ENCODE results near the gene HNRNPF. TPM values are rescaled to one million over a fixed set of nuclear protein-coding genes. Genes with fewer than 3 reads are reported as not detected.

The HNRNPF gene
- total RNA-seq, 1 experiment from 2014 or later: 198 TPM

- POLR2A ChIA-PET: interaction anchor here (0.7 to 8.8 kb wide), 17 partner anchors 10 to 1201 kb away, joined by 3 to 169 read pairs (median 5); partner anchors contain the start of genes CSGALNACT2 and ZNF487
- intact Hi-C loops (cut with micrococcal nuclease): no loop called here
- peaks cover 28% of the 10 kb centered on the region for H3K4me1 Mint-ChIP-seq (ENCODE audit: insufficient read depth, unreplicated experiment)
- peak overlapping the region; percentile 89 for H3K4me3 Mint-ChIP-seq (ENCODE audit: unreplicated experiment)
- H3K9me3 Mint-ChIP-seq (ENCODE audit: unreplicated experiment): no peaks in the 10 kb centered on the region
- peak overlapping the region; percentile 99 for H3K27ac Mint-ChIP-seq (ENCODE audit: low read depth, unreplicated experiment)
- CTCF ChIA-PET: interaction anchor here (0.6 to 1.4 kb wide), 9 partner anchors 13 to 51 kb away, joined by 3 to 5 read pairs (median 3); no protein-coding TSS in a partner anchor
- TSS peak; percentile 39 for BruUV-seq (replicated peaks)
- no peaks in the 10 kb centered on the region for H3K27me3 Mint-ChIP-seq (ENCODE audit: insufficient read depth, unreplicated experiment)
- H3K36me3 Mint-ChIP-seq (ENCODE audit: insufficient read depth, unreplicated experiment): peaks cover 48% of the 10 kb centered on the region
- no peak for TF ChIP-seq CTCF (IDR thresholded peaks at IDR 0.05; ENCODE audit: unreplicated experiment)
- DNase-seq (ENCODE audit: unreplicated experiment): no peak
Measured at GRCh38 chr10:43407148-43407575, 1.8 kb downstream of the HNRNPF start.

GRCh38 chr10:43404704-43405084, 4.3 kb downstream of the HNRNPF start:
- H3K4me1 Mint-ChIP-seq (ENCODE audit: insufficient read depth, unreplicated experiment): peaks cover 30% of the 10 kb centered on the region
- ChIA-PET POLR2A (interaction anchor here (1.1 to 8.8 kb wide), 3 partner anchors 8 to 32 kb away, joined by 7 to 169 read pairs (median 9); partner anchors contain the start of gene ZNF487), CTCF (interaction anchor here (0.6 kb wide), 1 partner anchor 59 kb away, joined by 3 read pairs; no protein-coding TSS in a partner anchor)
- no peak for TF ChIP-seq CTCF (IDR thresholded peaks at IDR 0.05; ENCODE audit: unreplicated experiment)
- BruUV-seq (replicated peaks): no TSS peak
- peak overlapping the region; percentile 89 for H3K4me3 Mint-ChIP-seq (ENCODE audit: unreplicated experiment)
- H3K27me3 Mint-ChIP-seq (ENCODE audit: insufficient read depth, unreplicated experiment): no peaks in the 10 kb centered on the region
- H3K36me3 Mint-ChIP-seq (ENCODE audit: insufficient read depth, unreplicated experiment): peaks cover 61% of the 10 kb centered on the region
- peak overlapping the region; percentile 74 for H3K27ac Mint-ChIP-seq (ENCODE audit: low read depth, unreplicated experiment)
- intact Hi-C loops (cut with micrococcal nuclease): no loop called here
- no peak for DNase-seq (ENCODE audit: unreplicated experiment)
- no peaks in the 10 kb centered on the region for H3K9me3 Mint-ChIP-seq (ENCODE audit: unreplicated experiment)

- no peak for TF ChIP-seq CTCF (IDR thresholded peaks at IDR 0.05; ENCODE audit: unreplicated experiment)
- POLR2A ChIA-PET: interaction anchor here (1.1 to 8.8 kb wide), 4 partner anchors 7 to 264 kb away, joined by 3 to 169 read pairs (median 6); partner anchors contain the start of gene ZNF487
- H3K36me3 Mint-ChIP-seq (ENCODE audit: insufficient read depth, unreplicated experiment): peaks cover 67% of the 10 kb centered on the region
- BruUV-seq (replicated peaks): no TSS peak
- intact Hi-C loops (cut with micrococcal nuclease): no loop called here
- peak overlapping the region; percentile 74 for H3K27ac Mint-ChIP-seq (ENCODE audit: low read depth, unreplicated experiment)
- H3K9me3 Mint-ChIP-seq (ENCODE audit: unreplicated experiment): no peaks in the 10 kb centered on the region
- no peaks in the 10 kb centered on the region for H3K27me3 Mint-ChIP-seq (ENCODE audit: insufficient read depth, unreplicated experiment)
- H3K4me3 Mint-ChIP-seq (ENCODE audit: unreplicated experiment): peak overlapping the region; percentile 89
- CTCF ChIA-PET: interaction anchor here (0.7 to 1.5 kb wide), 3 partner anchors 9 to 55 kb away, joined by 3 to 4 read pairs (median 3); no protein-coding TSS in a partner anchor
- H3K4me1 Mint-ChIP-seq (ENCODE audit: insufficient read depth, unreplicated experiment): peaks cover 35% of the 10 kb centered on the region
- peak; percentile 61 for DNase-seq (ENCODE audit: unreplicated experiment)
Measured at GRCh38 chr10:43403911-43404703, 4.9 kb downstream of the HNRNPF start.

- Mint-ChIP-seq H3K4me3 (ENCODE audit: unreplicated experiment) (peak overlapping the region; percentile 89), H3K36me3 (ENCODE audit: insufficient read depth, unreplicated experiment) (peaks cover 77% of the 10 kb centered on the region), H3K4me1 (ENCODE audit: insufficient read depth, unreplicated experiment) (peaks cover 35% of the 10 kb centered on the region), H3K27me3 (ENCODE audit: insufficient read depth, unreplicated experiment) (no peaks in the 10 kb centered on the region), H3K9me3 (ENCODE audit: unreplicated experiment) (no peaks in the 10 kb centered on the region), H3K27ac (ENCODE audit: low read depth, unreplicated experiment) (no peak overlapping the region)
- intact Hi-C loops (cut with micrococcal nuclease): no loop called here
- POLR2A ChIA-PET: interaction anchor here (1.1 to 8.8 kb wide), 4 partner anchors 6 to 262 kb away, joined by 3 to 169 read pairs (median 6); partner anchors contain the start of gene ZNF487
- no peak for TF ChIP-seq CTCF (IDR thresholded peaks at IDR 0.05; ENCODE audit: unreplicated experiment)
- no TSS peak for BruUV-seq (replicated peaks)
- CTCF ChIA-PET: interaction anchor here (0.5 to 1.5 kb wide), 2 partner anchors 12 to 59 kb away, joined by 3 to 4 read pairs; no protein-coding TSS in a partner anchor
- DNase-seq (ENCODE audit: unreplicated experiment): no peak
Measured at GRCh38 chr10:43402880-43403452, 6.0 kb downstream of the HNRNPF start.

All from MCF 10A (cell line).